IMR-90 (cell line): Measurements from ENCODE around the gene KLHL17. TPM values are rescaled to one million over a fixed set of nuclear protein-coding genes. Genes with fewer than 3 reads are reported as not detected.
A peak's percentile ranks its signal among the peaks of the same experiment; 100 is the strongest.

ENCODE experiments used
- ATAC-seq: fragments of 200-7000 bp; cut with Tn5 transposase; 2 replicates; pipeline ENCODE4 v1.9.1; 2020; ENCODE audit warnings: low read depth, mild to moderate bottlenecking, moderate library complexity
- BruUV-seq: library from RNA; stranded (reverse); fragments of 400-500 nt; replicated peaks from 2 replicates; lab custom pipeline; 2021; lab: Mats Ljungman, UMichigan
- CTCF ChIA-PET: fragments of 300-600 bp; formaldehyde crosslinking; extraction: SDS; loops from one replicate; lab custom pipeline; 2021; ENCODE audit warnings: antibody characterized with exemption; lab: Yijun Ruan, JAX
- POLR2A ChIA-PET: fragments of 300-600 bp; sonication (Branson Sonifier 250); formaldehyde crosslinking; loops from one replicate; lab custom pipeline; 2022; ENCODE audit warnings: antibody characterized with exemption; ENCODE audit not compliant: unreplicated experiment; lab: Charles Lee
- DNase-seq: peaks from one replicate; pipeline ENCODE4 v3.0.0; 2013
- H2AFZ ChIP-seq: replicated peaks from 2 replicates; pipeline ENCODE3; 2013; ENCODE audit warnings: low read length, mild to moderate bottlenecking; ENCODE audit not compliant: poor library complexity
- H2AK5ac ChIP-seq: 2 replicates; pipeline ENCODE4 v1.6.1; 2013; ENCODE audit warnings: low read depth, low read length, inconsistent platforms
- H2AK9ac ChIP-seq: replicated peaks from 2 replicates; pipeline ENCODE3; 2013; ENCODE audit warnings: mild to moderate bottlenecking, low read depth, low read length, moderate library complexity; ENCODE audit not compliant: poor library complexity
- H2BK120ac ChIP-seq: 2 replicates; pipeline ENCODE4 v1.6.1; 2013; ENCODE audit warnings: low read depth, low read length, inconsistent platforms
- H2BK15ac ChIP-seq: 3 replicates; pipeline ENCODE4 v1.6.1; 2013; ENCODE audit warnings: low read depth, low read length, inconsistent platforms
- H2BK20ac ChIP-seq: 2 replicates; pipeline ENCODE4 v1.6.1; 2013; ENCODE audit warnings: low read depth, mild to moderate bottlenecking, inconsistent platforms, low read length, moderate library complexity
- H2BK5ac ChIP-seq: 2 replicates; pipeline ENCODE4 v1.6.1; 2013; ENCODE audit warnings: mild to moderate bottlenecking, low read depth, low read length, inconsistent platforms; ENCODE audit not compliant: poor library complexity, severe bottlenecking
- H3K14ac ChIP-seq: replicated peaks from 2 replicates; pipeline ENCODE4 v1.6.1; 2013; ENCODE audit warnings: low read depth, low read length, inconsistent platforms
- H3K18ac ChIP-seq: 2 replicates; pipeline ENCODE4 v1.6.1; 2013; ENCODE audit warnings: low read depth, low read length, control low read depth
- H3K23ac ChIP-seq: 2 replicates; pipeline ENCODE4 v1.6.1; 2013; ENCODE audit warnings: low read depth, low read length, inconsistent platforms
- H3K27ac ChIP-seq: 2 replicates; pipeline ENCODE4 v1.5.1; 2013; ENCODE audit warnings: mild to moderate bottlenecking, control low read depth, low read length; ENCODE audit not compliant: insufficient read depth
- H3K27me3 ChIP-seq: 2 replicates; pipeline ENCODE4 v1.6.1; 2013; ENCODE audit warnings: low read length; ENCODE audit not compliant: control insufficient read depth, insufficient read depth
- H3K36me3 ChIP-seq: 2 replicates; pipeline ENCODE4 v1.6.1; 2013; ENCODE audit warnings: low read length, mixed read lengths; ENCODE audit not compliant: control insufficient read depth, insufficient read depth
- H3K4ac ChIP-seq: 2 replicates; pipeline ENCODE4 v1.6.1; 2013; ENCODE audit warnings: low read depth, low read length, inconsistent platforms
- H3K4me1 ChIP-seq: 2 replicates; pipeline ENCODE4 v1.6.1; 2013; ENCODE audit warnings: low read length, mixed read lengths; ENCODE audit not compliant: control insufficient read depth, insufficient read depth
- H3K4me2 ChIP-seq: 2 replicates; pipeline ENCODE4 v1.6.1; 2013; ENCODE audit warnings: low read depth, mild to moderate bottlenecking, control low read depth, low read length, moderate library complexity
- H3K4me3 ChIP-seq: 2 replicates; pipeline ENCODE4 v1.5.1; 2013; ENCODE audit warnings: low read depth, mild to moderate bottlenecking, control low read depth, low read length, moderate library complexity; ENCODE audit not compliant: insufficient read depth
- H3K56ac ChIP-seq: 2 replicates; pipeline ENCODE4 v1.6.1; 2013; ENCODE audit warnings: low read length, inconsistent platforms; ENCODE audit not compliant: insufficient read depth; ENCODE audit errors: extremely low read depth
- H3K79me1 ChIP-seq, 2 experiments: 2 replicates each; pipeline ENCODE4 v1.6.1; 2013; ENCODE audit warnings: low read length in 2 of 2, inconsistent platforms in 1 of 2, low read depth in 1 of 2
- H3K9ac ChIP-seq: 2 replicates; pipeline ENCODE4 v1.6.1; 2013; ENCODE audit warnings: low read depth, low read length, control low read depth
- H3K9me1 ChIP-seq: 2 replicates; pipeline ENCODE4 v1.6.1; 2013; ENCODE audit warnings: low read length, inconsistent platforms; ENCODE audit not compliant: insufficient read depth
- H3K9me3 ChIP-seq: 2 replicates; pipeline ENCODE4 v1.6.1; 2013; ENCODE audit warnings: low read length; ENCODE audit not compliant: control insufficient read depth, insufficient read depth
- H4K20me1 ChIP-seq: 2 replicates; pipeline ENCODE4 v1.6.1; 2013; ENCODE audit warnings: low read length, inconsistent platforms; ENCODE audit not compliant: insufficient read depth
- H4K5ac ChIP-seq: 2 replicates; pipeline ENCODE4 v1.6.1; 2013; ENCODE audit warnings: mild to moderate bottlenecking, low read depth, low read length, control low read depth
- H4K8ac ChIP-seq, 2 experiments: 2 replicates each; pipeline ENCODE4 v1.6.1; 2013; ENCODE audit warnings: low read depth in 2 of 2, low read length in 2 of 2, control low read depth in 1 of 2, inconsistent platforms in 1 of 2
- H4K91ac ChIP-seq: 2 replicates; pipeline ENCODE4 v1.6.1; 2013; ENCODE audit warnings: low read depth, low read length, inconsistent platforms; ENCODE audit not compliant: insufficient read depth
- CHD1 ChIP-seq: IDR thresholded peaks from 2 replicates; pipeline ENCODE4 v1.6.1; 2012; ENCODE audit warnings: low read depth, low read length, improper control_type of control experiment
- USF2 ChIP-seq: fragments of 150-350 bp; IDR thresholded peaks from 2 replicates; pipeline ENCODE4 v1.6.1; 2017; ENCODE audit warnings: mild to moderate bottlenecking, antibody characterized with exemption, low read length, low read depth
- WGBS, 2 experiments: methylation state at CpG; one replicate each; pipeline versions ENCODE4 v1.1.5 to v1.1.7; 2013; ENCODE audit warnings: missing lambda C conversion rate in 2 of 2; ENCODE audit not compliant: insufficient read length in 1 of 2; ENCODE audit errors: extremely low coverage in 2 of 2; 5-methylcytosine and 5-hydroxymethylcytosine counted together
- dilution Hi-C: fragments of 300-500 bp; cut with HindIII; formaldehyde crosslinking; loops from one replicate; pipeline ENCODE4 v1.14.3; 2018; ENCODE audit warnings: low sequenced_read_pairs; ENCODE audit not compliant: unreplicated experiment
- in situ Hi-C: fragments of 300-500 bp; cut with MboI; formaldehyde crosslinking; loops from 3 replicates; pipeline ENCODE4 v1.14.3; 2019; ENCODE audit warnings: low sequenced_read_pairs, inconsistent platforms, mixed read lengths
- intact Hi-C: fragments of 100-400 bp; cut with micrococcal nuclease; formaldehyde crosslinking; loops from 2 replicates; pipeline ENCODE4 v1.10.0; 2022
- polyA plus RNA-seq, 3 experiments: library from polyadenylated mRNA; depleted of rRNA; stranded (reverse); fragments of >200 nt; gene quantifications; 2 replicates each; pipeline ENCODE4 v1.2.3, GENCODE V29; 2012; ENCODE audit warnings: low replicate concordance in 1 of 3
- total RNA-seq: library from RNA; depleted of rRNA; stranded (reverse); fragments of >200 nt; gene quantifications from 2 replicates; pipeline ENCODE4 v1.2.3, GENCODE V29; 2012

Gene KLHL17
- total and polyA plus RNA-seq, 2 of the 4 experiments (the other 2 are of a cell fraction) = 3.4 to 41.0 TPM

GRCh38 chr1:997993-998744 is 37.8 kb downstream of the KLHL17 start:
- ChIA-PET POLR2A (no interaction called here), CTCF (interaction anchor here (0.8 kb wide), 1 partner anchor 13 kb away, joined by 4 read pairs; no protein-coding TSS in a partner anchor)
- no peak for ATAC-seq
- in situ Hi-C loops (no loop called here), intact Hi-C loops (no loop called here), dilution Hi-C loops (no loop called here)
- TF ChIP-seq CHD1 (0 out of 2 replicates have a peak, but pooled peaks have one; percentile 1), USF2 (no peak)
- no peaks in the 10 kb centered on the region; the same call in 1 of the 2 replicates for H3K9me3 ChIP-seq
- no peak overlapping the region for H2BK5ac ChIP-seq
- H2BK15ac ChIP-seq = no peak overlapping the region
- H2BK20ac ChIP-seq = no peak overlapping the region
- H3K79me1 ChIP-seq = peaks cover 6 to 30% of the 10 kb centered on the region in 2 experiments; a peak in 3 of 4 replicates
- no peak overlapping the region for H3K9ac ChIP-seq
- H3K23ac ChIP-seq = no peak overlapping the region
- no peaks in the 10 kb centered on the region for H3K36me3 ChIP-seq
- no TSS peak for BruUV-seq
- peak overlapping the region; percentile 61; the same call in 1 of the 2 replicates for H3K4me2 ChIP-seq
- peak overlapping the region; percentile 59 for H3K4me3 ChIP-seq
- H3K27me3 ChIP-seq = no peaks in the 10 kb centered on the region
- H2BK120ac ChIP-seq = no peak overlapping the region
- H3K4me1 ChIP-seq = peaks cover 4% of the 10 kb centered on the region; the same call in 1 of the 2 replicates
- no peak overlapping the region for H3K56ac ChIP-seq
- no peaks in the 10 kb centered on the region for H3K9me1 ChIP-seq
- H4K20me1 ChIP-seq = peaks cover 9% of the 10 kb centered on the region; the same call in 1 of the 2 replicates
- H4K5ac ChIP-seq = no peak overlapping the region; the same call in 1 of the 2 replicates
- no peak overlapping the region; the same call in 1 of the 2 replicates for H3K14ac ChIP-seq
- peak overlapping the region; percentile 22; the same call in 1 of the 2 replicates for H3K4ac ChIP-seq
- peak overlapping the region; percentile 43; the same call in 1 of the 2 replicates for H2AK5ac ChIP-seq
- WGBS, 2 experiments = 47% methylated on average over 43 of the region's 75 CpGs; no CpG with 5 or more reads in 1 of the 2 experiments
- peak overlapping the region; percentile 90 for H2AK9ac ChIP-seq
- no peak overlapping the region; the same call in 1 of the 2 replicates for H4K91ac ChIP-seq
- DNase-seq = no peak
- no peak overlapping the region; the same call in 1 of the 2 replicates for H3K18ac ChIP-seq
- H3K27ac ChIP-seq = no peak overlapping the region; the same call in 1 of the 2 replicates
- peak overlapping the region in 1 of 2 experiments; percentile 47; a peak in 1 of 4 replicates for H4K8ac ChIP-seq
- H2AFZ ChIP-seq = peak overlapping the region; percentile 85
